K562 (cell line): ENCODE data around the gene ZNF775. TPM values are rescaled to one million over a fixed set of nuclear protein-coding genes. Genes with fewer than 3 reads are reported as not detected.

Experiments used
- BRD4 ChIP-seq: fragments of 200-600 bp; sonication (generic); IDR thresholded peaks from 2 replicates; pipeline ENCODE4 v1.6.1; 2017; ENCODE audit warnings: inconsistent platforms
- BRD9 ChIP-seq: fragments of 450-650 bp; IDR thresholded peaks from 2 replicates; pipeline ENCODE4 v1.6.1; 2018; ENCODE audit warnings: low read depth; ENCODE audit not compliant: partially characterized antibody
- CCNT2 ChIP-seq: IDR thresholded peaks from 2 replicates; pipeline ENCODE4 v1.6.1; 2011; ENCODE audit warnings: borderline replicate concordance, low read depth, mild to moderate bottlenecking, moderate library complexity, mixed read lengths, low read length; ENCODE audit not compliant: insufficient read length; ENCODE audit errors: extremely low read depth
- DACH1 ChIP-seq: fragments of 450-650 bp; IDR thresholded peaks from 2 replicates; pipeline ENCODE4 v1.6.1; 2018; ENCODE audit not compliant: partially characterized antibody
- EP300 ChIP-seq: IDR thresholded peaks from 2 replicates; pipeline ENCODE4 v1.6.1; 2012; ENCODE audit warnings: low read length, improper control_type of control experiment
- FOS ChIP-seq: IDR thresholded peaks from 3 replicates; pipeline ENCODE4 v1.6.1; 2011; ENCODE audit not compliant: insufficient read length; ENCODE audit errors: extremely low read depth
- HMG20B ChIP-seq: fragments of 250-450 bp; sonication (Bioruptor Pico); IDR thresholded peaks from 2 replicates; pipeline ENCODE4 v1.5.0; 2021; ENCODE audit warnings: mild to moderate bottlenecking
- KAT7 ChIP-seq: sonication (generic); formaldehyde crosslinking; IDR thresholded peaks from 2 replicates; pipeline ENCODE4 v1.8.0; 2022; ENCODE audit warnings: missing genetic modification reagents, mild to moderate bottlenecking, borderline replicate concordance
- KLF6 ChIP-seq: fragments of 250-450 bp; sonication (Bioruptor Pico); IDR thresholded peaks from 2 replicates; pipeline ENCODE4 v1.4.0; 2020; ENCODE audit warnings: mild to moderate bottlenecking, moderate library complexity, borderline replicate concordance
- MEF2A ChIP-seq: IDR thresholded peaks from 2 replicates; pipeline ENCODE4 v1.6.1; 2011; ENCODE audit warnings: low read depth, mild to moderate bottlenecking, low read length, moderate library complexity; ENCODE audit not compliant: control insufficient read depth
- RBM34 ChIP-seq: fragments of 200-400 bp; formaldehyde crosslinking; IDR thresholded peaks from 2 replicates; pipeline ENCODE4 v1.6.1; 2018; ENCODE audit warnings: low read length, borderline replicate concordance; ENCODE audit not compliant: insufficient read depth
- RCOR1 ChIP-seq, 2 experiments: IDR thresholded peaks; 2 replicates each; pipeline ENCODE4 v1.6.1; 2012; ENCODE audit warnings: low read depth in 2 of 2, low read length in 2 of 2, borderline replicate concordance in 1 of 2, improper control_type of control experiment in 1 of 2
- SPI1 ChIP-seq: IDR thresholded peaks from 2 replicates; pipeline ENCODE4 v1.6.1; 2011; ENCODE audit warnings: low read depth, low read length, control low read depth, borderline replicate concordance
- ZBTB8A ChIP-seq: fragments of 450-650 bp; IDR thresholded peaks from 2 replicates; pipeline ENCODE4 v1.6.1; 2018; ENCODE audit warnings: mild to moderate bottlenecking, moderate library complexity; ENCODE audit not compliant: partially characterized antibody
- ZNF140 ChIP-seq: fragments of 250-450 bp; sonication (Bioruptor Pico); IDR thresholded peaks from 2 replicates; pipeline ENCODE4 v1.8.0; 2021; ENCODE audit warnings: moderate library complexity, mild to moderate bottlenecking, inconsistent platforms
- ZNF212 ChIP-seq: fragments of 450-650 bp; formaldehyde crosslinking; IDR thresholded peaks from 2 replicates; pipeline ENCODE4 v1.4.0; 2020; ENCODE audit warnings: mild to moderate bottlenecking
- ZSCAN29 ChIP-seq: fragments of 450-650 bp; IDR thresholded peaks from 2 replicates; pipeline ENCODE4 v1.6.1; 2017
- polyA plus RNA-seq, 8 experiments: library from polyadenylated mRNA; depleted of rRNA in 4 of 8; stranded (reverse) in 5 of 8; unstranded in 3 of 8; fragments of >200 nt; fragmentation: Nextera tagmentation in 2 of 8; fragmentation: Illumina TruSeq in 1 of 8; extraction: Ambion mirVana in 2 of 8; extraction: Trizol in 1 of 8; gene quantifications; 2 replicates each; pipeline versions ENCODE4 v1.2.1 to v1.2.3, GENCODE V29; 2011 to 2014; ENCODE audit warnings: inconsistent platforms in 1 of 8, missing spikeins in 1 of 8
- total RNA-seq, 7 experiments: library from RNA; depleted of rRNA in 6 of 7; stranded (reverse); fragments of >200 nt in 6 of 7; fragmentation: Illumina TruSeq in 2 of 7; extraction: Trizol in 2 of 7; gene quantifications; 2 replicates each; pipeline versions ENCODE4 v1.2.1 to v1.2.3, GENCODE V29; 2011 to 2021; ENCODE audit warnings: low replicate concordance in 1 of 7
- TF ChIP-seq, protein P1 (sequence below): fragments of 250-450 bp; sonication (Bioruptor Pico); IDR thresholded peaks from 2 replicates; pipeline ENCODE4 v1.8.0; 2022; ENCODE audit warnings: moderate library complexity, mild to moderate bottlenecking, inconsistent platforms
- TF ChIP-seq, protein P2 (sequence below), 2 experiments: fragments of 450-650 bp; IDR thresholded peaks; 2 replicates each; pipeline ENCODE4 v1.6.1; 2018; ENCODE audit warnings: mild to moderate bottlenecking in 2 of 2, low read depth in 1 of 2; ENCODE audit not compliant: partially characterized antibody in 2 of 2
- TF ChIP-seq, protein P3 (sequence below): fragments of 250-450 bp; sonication (Bioruptor Pico); IDR thresholded peaks from 2 replicates; pipeline ENCODE4 v1.8.0; 2022; ENCODE audit warnings: moderate library complexity, mild to moderate bottlenecking, inconsistent platforms
- TF ChIP-seq, protein P4 (sequence below): sonication (generic); formaldehyde crosslinking; IDR thresholded peaks from 2 replicates; pipeline ENCODE4 v1.9.0; 2022; ENCODE audit warnings: mild to moderate bottlenecking, missing genetic modification reagents

ZNF775 gene
- total and polyA plus RNA-seq, 9 of the 15 experiments (the other 6 are each of a cell fraction or from before 2014, with no cell fraction given): 0.04 to 18.7 (median 4.9) TPM

DNA sequence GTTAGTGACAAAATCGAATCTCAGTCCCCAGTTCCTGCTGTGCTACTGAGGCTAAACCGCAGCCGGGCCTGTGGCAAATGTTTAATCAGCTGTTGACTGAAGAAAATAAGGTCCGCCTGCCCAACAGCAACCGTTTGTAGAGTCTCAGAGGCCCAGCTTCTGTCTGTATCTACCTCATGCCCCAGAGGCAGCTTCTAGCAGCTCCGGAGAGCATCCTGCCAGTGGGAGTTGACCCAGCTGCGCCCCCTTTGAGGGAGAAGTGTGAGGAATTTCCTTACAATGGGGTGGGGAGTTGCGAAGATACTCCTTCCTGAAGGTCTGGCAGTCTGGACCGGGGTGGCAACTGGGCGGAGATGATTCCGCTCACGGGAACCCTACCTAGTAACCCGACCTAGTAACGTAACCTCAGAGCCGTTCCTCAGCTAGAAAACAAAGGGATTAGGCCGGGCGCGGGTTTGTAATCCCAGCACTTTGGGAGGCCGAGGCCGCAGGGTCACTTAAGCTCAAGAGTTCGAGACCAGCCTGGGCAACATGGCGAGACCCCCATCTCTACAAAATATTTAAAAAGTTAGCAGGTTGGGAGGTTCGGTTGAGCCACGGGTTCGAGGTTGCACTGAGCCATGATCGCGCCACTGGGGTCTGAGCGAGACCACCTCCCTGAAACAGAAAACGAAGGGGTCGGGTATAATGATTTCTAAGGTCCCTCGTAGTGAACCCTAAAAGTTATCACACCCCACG lies 846 bp upstream of the ZNF775 start (continued):
- TF ChIP-seq BRD4: no peak
- no peak for TF ChIP-seq EP300
- no peak for TF ChIP-seq HMG20B
- no peak for TF ChIP-seq ZNF140 (CRISPR knock-in tag)
- no peak for TF ChIP-seq BRD9
- TF ChIP-seq RCOR1 (IDR thresholded peaks at IDR 0.05; ENCODE audit: borderline replicate concordance in 1 of 2, low read depth in 2 of 2, low read length in 2 of 2): peak in 1 of 2 experiments; percentile 90; a peak in 2 of 4 replicates
- no peak for TF ChIP-seq ZNF212 (CRISPR knock-in tag)
- no peak for TF ChIP-seq ZSCAN29
- TF ChIP-seq, protein P1, sequence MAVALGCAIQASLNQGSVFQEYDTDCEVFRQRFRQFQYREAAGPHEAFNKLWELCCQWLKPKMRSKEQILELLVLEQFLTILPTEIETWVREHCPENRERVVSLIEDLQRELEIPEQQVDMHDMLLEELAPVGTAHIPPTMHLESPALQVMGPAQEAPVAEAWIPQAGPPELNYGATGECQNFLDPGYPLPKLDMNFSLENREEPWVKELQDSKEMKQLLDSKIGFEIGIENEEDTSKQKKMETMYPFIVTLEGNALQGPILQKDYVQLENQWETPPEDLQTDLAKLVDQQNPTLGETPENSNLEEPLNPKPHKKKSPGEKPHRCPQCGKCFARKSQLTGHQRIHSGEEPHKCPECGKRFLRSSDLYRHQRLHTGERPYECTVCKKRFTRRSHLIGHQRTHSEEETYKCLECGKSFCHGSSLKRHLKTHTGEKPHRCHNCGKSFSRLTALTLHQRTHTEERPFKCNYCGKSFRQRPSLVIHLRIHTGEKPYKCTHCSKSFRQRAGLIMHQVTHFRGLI (CRISPR knock-in tag): no peak
- peak; percentile 27; the same call in 1 of the 2 replicates for TF ChIP-seq KAT7
- TF ChIP-seq FOS: no peak
- TF ChIP-seq, protein P2, sequence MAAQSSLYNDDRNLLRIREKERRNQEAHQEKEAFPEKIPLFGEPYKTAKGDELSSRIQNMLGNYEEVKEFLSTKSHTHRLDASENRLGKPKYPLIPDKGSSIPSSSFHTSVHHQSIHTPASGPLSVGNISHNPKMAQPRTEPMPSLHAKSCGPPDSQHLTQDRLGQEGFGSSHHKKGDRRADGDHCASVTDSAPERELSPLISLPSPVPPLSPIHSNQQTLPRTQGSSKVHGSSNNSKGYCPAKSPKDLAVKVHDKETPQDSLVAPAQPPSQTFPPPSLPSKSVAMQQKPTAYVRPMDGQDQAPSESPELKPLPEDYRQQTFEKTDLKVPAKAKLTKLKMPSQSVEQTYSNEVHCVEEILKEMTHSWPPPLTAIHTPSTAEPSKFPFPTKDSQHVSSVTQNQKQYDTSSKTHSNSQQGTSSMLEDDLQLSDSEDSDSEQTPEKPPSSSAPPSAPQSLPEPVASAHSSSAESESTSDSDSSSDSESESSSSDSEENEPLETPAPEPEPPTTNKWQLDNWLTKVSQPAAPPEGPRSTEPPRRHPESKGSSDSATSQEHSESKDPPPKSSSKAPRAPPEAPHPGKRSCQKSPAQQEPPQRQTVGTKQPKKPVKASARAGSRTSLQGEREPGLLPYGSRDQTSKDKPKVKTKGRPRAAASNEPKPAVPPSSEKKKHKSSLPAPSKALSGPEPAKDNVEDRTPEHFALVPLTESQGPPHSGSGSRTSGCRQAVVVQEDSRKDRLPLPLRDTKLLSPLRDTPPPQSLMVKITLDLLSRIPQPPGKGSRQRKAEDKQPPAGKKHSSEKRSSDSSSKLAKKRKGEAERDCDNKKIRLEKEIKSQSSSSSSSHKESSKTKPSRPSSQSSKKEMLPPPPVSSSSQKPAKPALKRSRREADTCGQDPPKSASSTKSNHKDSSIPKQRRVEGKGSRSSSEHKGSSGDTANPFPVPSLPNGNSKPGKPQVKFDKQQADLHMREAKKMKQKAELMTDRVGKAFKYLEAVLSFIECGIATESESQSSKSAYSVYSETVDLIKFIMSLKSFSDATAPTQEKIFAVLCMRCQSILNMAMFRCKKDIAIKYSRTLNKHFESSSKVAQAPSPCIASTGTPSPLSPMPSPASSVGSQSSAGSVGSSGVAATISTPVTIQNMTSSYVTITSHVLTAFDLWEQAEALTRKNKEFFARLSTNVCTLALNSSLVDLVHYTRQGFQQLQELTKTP (IDR thresholded peaks at IDR 0.05; ENCODE audit: low read depth in 1 of 2, partially characterized antibody in 2 of 2): peak in 1 of 2 experiments; percentile 34
- no peak for TF ChIP-seq MEF2A
- TF ChIP-seq CCNT2: no peak
- TF ChIP-seq, protein P3, sequence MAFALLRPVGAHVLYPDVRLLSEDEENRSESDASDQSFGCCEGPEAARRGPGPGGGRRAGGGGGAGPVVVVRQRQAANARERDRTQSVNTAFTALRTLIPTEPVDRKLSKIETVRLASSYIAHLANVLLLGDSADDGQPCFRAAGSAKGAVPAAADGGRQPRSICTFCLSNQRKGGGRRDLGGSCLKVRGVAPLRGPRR (CRISPR knock-in tag): no peak
- TF ChIP-seq RBM34: no peak
- TF ChIP-seq DACH1: peak; percentile 88
- TF ChIP-seq, protein P4, sequence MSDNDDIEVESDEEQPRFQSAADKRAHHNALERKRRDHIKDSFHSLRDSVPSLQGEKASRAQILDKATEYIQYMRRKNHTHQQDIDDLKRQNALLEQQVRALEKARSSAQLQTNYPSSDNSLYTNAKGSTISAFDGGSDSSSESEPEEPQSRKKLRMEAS: peak; percentile 27
- TF ChIP-seq SPI1: no peak
- no peak for TF ChIP-seq KLF6 (CRISPR knock-in tag)
- no peak for TF ChIP-seq ZBTB8A
